HUES64 (cell line): ENCODE measurements around the gene MALSU1.
"Not testable (repeated sequence)": the region's sequence is repeated elsewhere in the genome, so short reads cannot be mapped to it uniquely, and the experiment has no call there.

Source experiments
- H3K27ac ChIP-seq: 2 replicates; pipeline ENCODE4 v1.7.0; 2013; ENCODE audit warnings: low read depth, low read length, inconsistent platforms
- H3K27me3 ChIP-seq: 2 replicates; pipeline ENCODE4 v1.6.1; 2013; ENCODE audit warnings: mild to moderate bottlenecking, low read length; ENCODE audit not compliant: insufficient read depth
- H3K36me3 ChIP-seq: 2 replicates; pipeline ENCODE4 v1.6.1; 2013; ENCODE audit warnings: mild to moderate bottlenecking, low read length; ENCODE audit not compliant: insufficient read depth
- H3K4me1 ChIP-seq: 2 replicates; pipeline ENCODE4 v1.6.1; 2013; ENCODE audit warnings: mild to moderate bottlenecking, low read length, moderate library complexity; ENCODE audit not compliant: insufficient read depth
- H3K4me3 ChIP-seq: 2 replicates; pipeline ENCODE4 v1.5.1; 2013; ENCODE audit warnings: mild to moderate bottlenecking, low read length, moderate library complexity
- H3K9ac ChIP-seq: 2 replicates; pipeline ENCODE4 v1.6.1; 2013; ENCODE audit warnings: mild to moderate bottlenecking, low read depth, low read length
- H3K9me3 ChIP-seq: 2 replicates; pipeline ENCODE4 v1.6.1; 2013; ENCODE audit warnings: low read depth, low read length; ENCODE audit not compliant: insufficient read depth
- WGBS: fragments of 150-250, 120-280 bp; methylation state at CpG from one replicate; pipeline ENCODE4 v1.1.7; 2013; ENCODE audit warnings: missing lambda C conversion rate; 5-methylcytosine and 5-hydroxymethylcytosine counted together

Gene MALSU1

DNA sequence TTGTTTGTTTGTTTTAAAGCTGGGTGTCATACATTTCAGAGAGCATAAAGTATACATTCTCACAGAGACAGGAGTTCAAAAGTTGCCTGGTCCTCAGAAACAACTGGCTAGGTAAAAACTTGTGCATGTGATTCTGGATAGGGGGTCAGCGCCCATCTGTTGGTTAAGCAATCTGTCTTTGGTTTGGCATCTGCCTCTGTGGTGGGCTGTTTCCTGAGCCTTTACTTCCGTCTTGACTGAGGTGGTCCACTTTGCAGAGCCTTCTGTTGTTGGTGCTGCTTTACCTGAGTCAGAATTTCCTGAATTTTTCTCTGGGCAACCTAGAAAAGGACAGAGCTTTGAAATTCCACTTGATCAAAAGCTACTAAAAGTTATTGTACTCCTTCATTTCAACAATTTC, 13.0 kb downstream of the MALSU1 start:
- not testable (repeated sequence) for H3K27ac ChIP-seq, H3K9ac ChIP-seq, H3K9me3 ChIP-seq, H3K27me3 ChIP-seq, H3K4me3 ChIP-seq, H3K4me1 ChIP-seq
- H3K36me3 ChIP-seq = peaks cover 98% of the 10 kb centered on the region
- 87% methylated on average over 2 of the region's 2 CpGs for WGBS

DNA sequence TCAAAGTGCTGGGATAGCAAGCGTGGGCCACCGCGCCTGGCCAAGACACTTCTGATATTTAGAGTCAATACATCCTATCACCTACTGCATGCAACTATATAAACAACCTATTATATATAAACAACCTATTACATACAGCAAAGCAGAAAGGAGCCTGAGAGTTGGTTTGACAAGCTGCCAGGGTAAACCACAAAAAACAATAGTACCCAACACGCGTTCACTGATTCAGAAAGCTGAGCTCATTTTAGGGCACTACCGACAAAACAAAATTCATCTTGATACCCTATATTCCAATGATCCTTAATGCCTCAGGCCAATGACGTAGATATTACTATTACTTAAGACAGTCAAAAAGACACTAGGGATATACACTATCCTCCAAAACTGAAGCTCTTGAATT, 16.2 kb downstream of the MALSU1 start:
- no peaks in the 10 kb centered on the region for H3K4me1 ChIP-seq
- 95% methylated on average over 7 of the region's 7 CpGs for WGBS
- no peak overlapping the region for H3K9ac ChIP-seq
- peaks cover 97% of the 10 kb centered on the region for H3K36me3 ChIP-seq
- no peaks in the 10 kb centered on the region for H3K9me3 ChIP-seq
- H3K27ac ChIP-seq = no peak overlapping the region
- H3K4me3 ChIP-seq = no peak overlapping the region
- no peaks in the 10 kb centered on the region for H3K27me3 ChIP-seq

DNA sequence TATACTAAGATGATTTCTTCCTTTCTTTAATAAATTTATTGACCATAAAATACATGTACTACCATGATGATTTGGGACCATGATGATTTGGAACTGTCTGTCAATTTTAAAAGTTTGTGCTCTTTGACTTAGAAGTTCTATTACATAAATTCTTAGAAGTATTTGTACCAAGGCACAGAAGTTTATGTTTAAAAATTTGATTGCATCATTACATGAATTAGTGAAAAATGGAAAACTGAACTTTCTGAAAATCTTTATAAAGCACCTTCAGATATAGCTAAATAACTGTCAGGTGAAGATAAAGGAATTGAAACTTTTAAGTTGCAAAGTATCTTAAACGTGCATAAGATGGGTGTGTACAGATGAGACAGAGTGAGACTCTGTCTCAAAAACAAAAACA, 32.0 kb downstream of the MALSU1 start:
- Histone ChIP-seq H3K9ac (no peak overlapping the region), H3K4me1 (no peaks in the 10 kb centered on the region), H3K27ac (no peak overlapping the region), H3K9me3 (no peaks in the 10 kb centered on the region), H3K4me3 (no peak overlapping the region), H3K36me3 (peaks cover 88% of the 10 kb centered on the region), H3K27me3 (no peaks in the 10 kb centered on the region)
- WGBS = no CpG with 5 or more reads among the region's 1 CpG

DNA sequence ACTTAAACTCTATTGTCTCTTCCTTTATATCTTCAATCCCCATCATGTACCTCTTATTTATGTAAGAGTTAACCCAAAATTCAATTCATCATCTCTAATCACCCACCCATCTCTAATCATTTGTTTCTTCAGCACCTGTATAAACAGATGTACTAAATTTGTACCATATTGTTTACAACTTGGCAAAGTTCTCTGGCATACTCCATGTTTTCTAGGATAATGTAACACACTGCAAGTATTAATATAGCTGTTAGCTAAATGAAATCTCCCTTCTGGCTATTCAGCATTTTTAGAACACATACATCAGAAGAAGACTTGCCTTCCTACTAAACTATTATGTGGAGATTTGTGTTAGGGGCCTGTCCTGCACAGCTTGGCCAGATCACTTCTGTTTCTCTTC, 33.1 kb downstream of the MALSU1 start:
- Histone ChIP-seq H3K4me3 (no peak overlapping the region), H3K27me3 (no peaks in the 10 kb centered on the region), H3K9me3 (no peaks in the 10 kb centered on the region), H3K9ac (no peak overlapping the region), H3K4me1 (no peaks in the 10 kb centered on the region), H3K36me3 (peaks cover 95% of the 10 kb centered on the region), H3K27ac (no peak overlapping the region)

DNA sequence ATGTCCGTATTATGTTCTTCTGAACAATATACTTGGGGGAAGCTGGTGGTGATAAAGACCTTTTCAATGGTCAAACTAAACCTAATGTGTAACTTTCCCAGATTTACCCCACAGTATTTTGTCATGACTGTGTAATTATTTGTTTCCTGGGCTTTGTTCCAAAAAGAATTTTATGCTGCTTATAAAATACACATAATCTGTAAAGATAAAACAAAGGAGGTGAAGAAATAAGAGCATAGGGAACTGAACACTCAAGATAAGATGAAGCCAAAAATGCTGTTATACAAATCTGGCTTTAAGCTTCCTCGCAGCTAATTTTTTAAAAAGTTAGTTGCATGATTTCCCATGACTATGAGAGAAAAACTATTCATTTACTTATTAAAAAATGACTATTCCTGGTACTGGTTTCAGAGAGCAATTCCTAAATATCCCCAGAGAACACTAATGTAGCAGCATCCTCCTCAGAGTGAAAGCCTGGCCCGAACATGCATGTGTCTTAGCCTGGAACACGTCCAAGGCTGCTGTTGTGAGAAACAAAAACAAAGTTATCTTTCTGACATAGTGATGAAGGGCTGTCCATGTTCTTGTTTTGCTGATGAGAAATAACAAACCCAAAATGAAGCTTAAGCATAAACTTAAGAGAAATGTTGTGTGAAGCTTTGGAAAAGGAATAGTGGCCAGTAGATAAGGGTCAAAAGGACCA, 33.9 kb downstream of the MALSU1 start:
- Histone ChIP-seq H3K36me3 (peaks cover 97% of the 10 kb centered on the region), H3K9me3 (peaks cover 3% of the 10 kb centered on the region; the same call in 1 of the 2 replicates), H3K9ac (no peak overlapping the region), H3K4me1 (no peaks in the 10 kb centered on the region), H3K4me3 (no peak overlapping the region), H3K27ac (no peak overlapping the region), H3K27me3 (no peaks in the 10 kb centered on the region)
- WGBS = 94% methylated on average over 2 of the region's 4 CpGs

DNA sequence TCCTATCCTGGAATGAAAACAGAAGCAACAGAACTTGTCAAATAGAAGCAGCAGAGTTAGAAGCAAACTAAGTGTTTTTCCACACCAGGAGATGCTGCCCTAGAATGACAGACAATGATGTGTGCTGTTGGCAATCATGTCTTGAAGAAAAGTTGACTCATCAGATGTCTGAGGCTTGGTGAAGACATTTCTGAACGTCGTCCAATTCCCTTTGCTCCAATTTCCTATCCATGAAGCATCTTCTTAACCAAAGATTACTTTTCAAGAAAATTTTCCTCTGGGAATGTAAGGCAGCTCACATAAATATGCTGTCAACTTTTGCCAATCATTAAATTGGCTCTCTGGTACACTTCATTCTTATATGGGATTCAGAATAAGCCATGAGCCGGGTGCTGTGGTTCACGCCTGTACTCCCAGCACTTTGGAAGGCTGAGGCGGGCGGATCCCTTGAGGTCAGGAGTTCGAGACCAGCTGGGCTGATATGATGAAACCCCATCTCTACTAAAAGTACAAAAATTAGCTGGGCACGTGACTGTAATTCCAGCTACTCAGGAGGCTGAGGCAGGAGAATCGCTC, 34.6 kb downstream of the MALSU1 start:
- Histone ChIP-seq H3K36me3 (peaks cover 97% of the 10 kb centered on the region), H3K27ac (no peak overlapping the region), H3K9ac (no peak overlapping the region), H3K4me1 (no peaks in the 10 kb centered on the region), H3K9me3 (peaks cover 5% of the 10 kb centered on the region; the same call in 1 of the 2 replicates), H3K4me3 (no peak overlapping the region), H3K27me3 (no peaks in the 10 kb centered on the region)
- 94% methylated on average over 9 of the region's 9 CpGs for WGBS

DNA sequence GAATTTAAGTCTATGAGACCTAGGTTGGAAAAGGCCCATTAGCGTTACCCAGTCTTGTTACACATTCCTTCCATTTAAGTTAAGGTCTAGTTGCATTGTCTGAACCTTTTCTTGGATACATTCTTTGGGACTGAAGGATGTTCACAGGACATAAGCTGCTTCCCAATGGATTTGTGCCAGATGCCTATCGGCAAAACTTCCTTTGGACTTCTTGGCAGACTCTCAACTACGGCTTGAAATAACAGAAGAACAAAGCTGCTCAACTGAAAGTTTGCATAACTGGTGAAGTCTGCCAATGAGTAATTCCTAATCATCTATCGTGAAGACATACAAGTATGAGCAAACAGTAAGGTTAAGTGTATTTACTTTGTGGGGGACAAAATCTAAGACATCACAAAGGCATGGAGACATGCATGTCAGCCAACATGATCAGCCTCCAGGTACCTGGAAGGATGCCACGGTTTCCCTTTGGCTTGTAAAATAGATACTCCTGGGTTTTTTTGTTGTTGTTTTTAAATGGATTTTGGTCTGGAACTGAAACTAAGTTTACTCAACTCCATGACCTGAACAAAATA, 35.4 kb downstream of the MALSU1 start:
- peaks cover 5% of the 10 kb centered on the region; the same call in 1 of the 2 replicates for H3K9me3 ChIP-seq
- H3K9ac ChIP-seq = no peak overlapping the region
- 95% methylated on average over 5 of the region's 5 CpGs for WGBS
- no peak overlapping the region for H3K27ac ChIP-seq
- H3K27me3 ChIP-seq = no peaks in the 10 kb centered on the region
- no peak overlapping the region for H3K4me3 ChIP-seq
- peaks cover 98% of the 10 kb centered on the region for H3K36me3 ChIP-seq
- H3K4me1 ChIP-seq = no peaks in the 10 kb centered on the region

DNA sequence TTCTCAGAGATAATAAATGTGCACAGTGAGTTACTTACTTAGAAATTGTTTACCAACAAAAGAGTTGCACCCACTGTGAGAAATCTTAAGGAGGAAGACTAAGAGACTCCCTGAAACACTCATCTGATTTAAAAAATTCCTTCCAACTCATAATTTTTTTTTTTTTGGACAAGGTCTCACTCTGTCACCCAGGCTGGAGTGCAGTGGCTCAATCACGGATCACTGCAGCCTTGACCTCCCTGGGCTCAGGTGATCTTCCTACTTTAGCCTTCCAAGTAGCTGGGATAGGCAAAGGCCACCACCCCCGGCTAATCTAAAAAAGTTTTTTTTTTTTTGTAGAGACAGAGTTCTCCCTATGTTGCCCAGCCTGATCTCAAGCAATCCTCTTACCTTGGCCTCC, 36.0 kb downstream of the MALSU1 start:
- WGBS = 89% methylated on average over 2 of the region's 2 CpGs
- Histone ChIP-seq H3K27me3 (no peaks in the 10 kb centered on the region), H3K4me1 (no peaks in the 10 kb centered on the region), H3K36me3 (peaks cover 98% of the 10 kb centered on the region), H3K27ac (no peak overlapping the region), H3K9ac (no peak overlapping the region), H3K9me3 (peaks cover 5% of the 10 kb centered on the region; the same call in 1 of the 2 replicates), H3K4me3 (no peak overlapping the region)

DNA sequence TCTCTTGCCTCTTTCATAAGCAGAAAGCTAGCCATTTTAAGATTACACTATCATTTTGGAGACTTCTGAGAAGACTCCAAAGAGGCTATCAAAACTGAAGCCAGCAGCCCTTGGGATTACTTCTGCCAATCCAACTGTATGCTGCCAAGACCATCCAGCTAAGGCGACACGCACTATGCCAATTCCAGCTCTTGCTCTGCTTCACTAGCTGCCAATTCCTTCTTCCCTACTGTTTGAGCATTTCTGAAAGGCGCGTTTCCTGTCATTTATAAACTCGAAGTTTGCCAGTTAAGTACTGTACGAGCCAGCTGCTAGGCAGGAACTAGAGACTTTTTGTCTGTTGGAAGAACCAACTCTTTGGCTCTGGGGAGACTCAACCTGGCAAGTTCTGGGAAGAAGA, 36.5 kb downstream of the MALSU1 start:
- H3K36me3 ChIP-seq = peaks cover 98% of the 10 kb centered on the region
- H3K4me3 ChIP-seq = no peak overlapping the region
- H3K9ac ChIP-seq = no peak overlapping the region
- H3K4me1 ChIP-seq = no peaks in the 10 kb centered on the region
- H3K27ac ChIP-seq = no peak overlapping the region
- 96% methylated on average over 6 of the region's 6 CpGs for WGBS
- peaks cover 5% of the 10 kb centered on the region; the same call in 1 of the 2 replicates for H3K9me3 ChIP-seq
- H3K27me3 ChIP-seq = no peaks in the 10 kb centered on the region

DNA sequence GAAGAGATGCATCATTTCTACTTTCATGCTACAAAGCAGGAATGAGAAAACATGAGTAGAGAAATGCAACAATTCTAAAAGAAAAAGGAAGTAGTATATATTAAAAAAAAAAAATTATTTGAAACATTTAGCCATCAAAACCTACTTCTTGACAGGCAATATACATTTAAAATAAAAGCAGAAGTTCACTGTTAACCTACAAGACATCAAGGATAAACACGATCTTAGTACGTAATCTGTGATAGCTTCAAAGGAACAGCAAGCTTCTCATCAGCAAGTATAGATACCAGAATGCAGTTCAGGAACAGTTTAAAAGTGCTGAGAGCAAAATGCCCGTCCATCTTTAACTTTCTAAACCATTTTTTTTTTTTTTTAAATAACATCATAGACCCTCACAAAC, 36.9 kb downstream of the MALSU1 start:
- WGBS = 96% methylated on average over 3 of the region's 3 CpGs
- no peaks in the 10 kb centered on the region for H3K27me3 ChIP-seq
- H3K9ac ChIP-seq = no peak overlapping the region
- H3K4me3 ChIP-seq = no peak overlapping the region
- H3K9me3 ChIP-seq = peaks cover 5% of the 10 kb centered on the region; the same call in 1 of the 2 replicates
- peaks cover 97% of the 10 kb centered on the region for H3K36me3 ChIP-seq
- H3K4me1 ChIP-seq = no peaks in the 10 kb centered on the region
- H3K27ac ChIP-seq = no peak overlapping the region

DNA sequence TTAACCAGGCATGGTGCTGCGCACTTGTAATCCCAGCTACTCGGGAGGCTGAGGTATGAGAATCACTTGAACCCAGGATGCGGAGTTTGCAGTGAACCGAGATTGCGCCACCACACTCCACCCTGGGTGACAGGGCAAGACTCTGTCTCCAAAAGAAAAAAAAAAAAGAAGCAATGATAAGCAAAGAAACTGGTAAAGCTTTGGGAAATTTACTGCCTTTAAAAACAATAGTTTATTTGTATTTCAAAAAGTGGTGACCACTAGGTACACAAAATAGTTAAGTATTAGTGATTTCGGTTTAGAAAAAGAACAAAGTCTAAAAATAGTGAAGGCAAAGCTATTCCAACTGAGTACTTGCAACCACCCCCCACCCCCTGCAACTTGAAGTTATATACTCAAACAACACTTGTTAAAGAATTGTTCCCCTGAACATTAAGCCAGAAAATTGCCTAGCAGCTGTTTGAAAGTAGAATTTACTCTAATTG, 37.7 kb downstream of the MALSU1 start:
- Histone ChIP-seq H3K9ac (no peak overlapping the region), H3K9me3 (peaks cover 5% of the 10 kb centered on the region; the same call in 1 of the 2 replicates), H3K27me3 (no peaks in the 10 kb centered on the region), H3K4me1 (no peaks in the 10 kb centered on the region), H3K36me3 (peaks cover 98% of the 10 kb centered on the region), H3K27ac (no peak overlapping the region), H3K4me3 (no peak overlapping the region)
- WGBS = 96% methylated on average over 5 of the region's 6 CpGs
